Measurements from ENCODE around the gene TRAF5.
"Not testable (repeated sequence)": the region's sequence is repeated elsewhere in the genome, so short reads cannot be mapped to it uniquely, and the experiment has no call there.

Gene TRAF5

GRCh38 chr1:211344152-211344618 lies 17.6 kb downstream of the TRAF5 start:
- DNase-seq (ENCODE audit: low read depth in 2 of 3, low spot score in 2 of 3), result no peak

- DNase-seq (ENCODE audit: low read depth in 2 of 3, low spot score in 2 of 3), result no peak
Measured at GRCh38 chr1:211345719-211346118, 19.1 kb downstream of the TRAF5 start.

GRCh38 chr1:211347077-211347844 lies 20.6 kb downstream of the TRAF5 start:
- no peak for DNase-seq (ENCODE audit: low read depth in 2 of 3, low spot score in 2 of 3)

GRCh38 chr1:211348547-211348946 lies 21.9 kb downstream of the TRAF5 start:
- no peak for DNase-seq (ENCODE audit: low read depth in 2 of 3, low spot score in 2 of 3)

GRCh38 chr1:211349741-211350140 lies 23.1 kb downstream of the TRAF5 start:
- DNase-seq (ENCODE audit: low read depth in 2 of 3, low spot score in 2 of 3), result no peak

- not testable (repeated sequence) for DNase-seq (ENCODE audit: low read depth in 2 of 3, low spot score in 2 of 3)
Measured at GRCh38 chr1:211352055-211352454, 25.4 kb downstream of the TRAF5 start.

- no peak for DNase-seq (ENCODE audit: low read depth in 2 of 3, low spot score in 2 of 3)
Measured at GRCh38 chr1:211352465-211352864, 25.8 kb downstream of the TRAF5 start.

- no peak for DNase-seq (ENCODE audit: low read depth in 2 of 3, low spot score in 2 of 3)
Measured at GRCh38 chr1:211352985-211353515, 26.4 kb downstream of the TRAF5 start.

GRCh38 chr1:211353562-211354212 lies 27.1 kb downstream of the TRAF5 start:
- no peak for DNase-seq (ENCODE audit: low read depth in 2 of 3, low spot score in 2 of 3)

- no peak for DNase-seq (ENCODE audit: low read depth in 2 of 3, low spot score in 2 of 3)
Measured at GRCh38 chr1:211355873-211356272, 29.2 kb downstream of the TRAF5 start.

GRCh38 chr1:211356723-211357407 lies 30.2 kb downstream of the TRAF5 start:
- DNase-seq (ENCODE audit: low read depth in 2 of 3, low spot score in 2 of 3), result no peak

- DNase-seq (ENCODE audit: low read depth in 2 of 3, low spot score in 2 of 3), result no peak
Measured at GRCh38 chr1:211358685-211359084, 32.1 kb downstream of the TRAF5 start.

- DNase-seq (ENCODE audit: low read depth in 2 of 3, low spot score in 2 of 3), result no peak
Measured at GRCh38 chr1:211359876-211360275, 33.2 kb downstream of the TRAF5 start.

- no peak for DNase-seq (ENCODE audit: low read depth in 2 of 3, low spot score in 2 of 3)
Measured at GRCh38 chr1:211361202-211361601, 34.6 kb downstream of the TRAF5 start.

- no peak for DNase-seq (ENCODE audit: low read depth in 2 of 3, low spot score in 2 of 3)
Measured at GRCh38 chr1:211369640-211370039, 43.0 kb downstream of the TRAF5 start.

- no peak for DNase-seq (ENCODE audit: low read depth in 2 of 3, low spot score in 2 of 3)
Measured at GRCh38 chr1:211370669-211371068, 44.0 kb downstream of the TRAF5 start.

- DNase-seq (ENCODE audit: low read depth in 2 of 3, low spot score in 2 of 3), result no peak
Measured at GRCh38 chr1:211371406-211372105, 44.9 kb downstream of the TRAF5 start.

GRCh38 chr1:211372463-211372862 lies 45.8 kb downstream of the TRAF5 start:
- no peak for DNase-seq (ENCODE audit: low read depth in 2 of 3, low spot score in 2 of 3)

GRCh38 chr1:211375146-211375818 lies 48.6 kb downstream of the TRAF5 start:
- DNase-seq (ENCODE audit: low read depth in 2 of 3, low spot score in 2 of 3), result no peak

GRCh38 chr1:211375949-211376348 lies 49.3 kb downstream of the TRAF5 start:
- no peak for DNase-seq (ENCODE audit: low read depth in 2 of 3, low spot score in 2 of 3)

Measured in activated CD8-positive, alpha-beta memory T cell treated with anti-CD3 and anti-CD28 coated beads for 48 hours (primary cell).